ENCODE measurements around the gene HLA-E.
"Not testable (repeated sequence)": the region's sequence is repeated elsewhere in the genome, so short reads cannot be mapped to it uniquely, and the experiment has no call there.

- not testable (repeated sequence) for TF ChIP-seq CTCF (IDR thresholded peaks at IDR 0.05 in 8 of 11, conservative IDR thresholded peaks at IDR 0.05 in 3 of 11); POLR2AphosphoS5 (IDR thresholded peaks at IDR 0.05); POLR2A (IDR thresholded peaks at IDR 0.05)
Observed at GRCh38 chr6:30521952-30522351, 32.6 kb downstream of the HLA-E start.
